HL-60 (cell line): ENCODE measurements around the gene DAAM1.

Experiments used
- DNase-seq, 2 experiments: peaks; one replicate each; pipeline ENCODE4 v3.0.0-alpha.2; 2010 to 2020; ENCODE audit warnings: low read depth in 1 of 2, low spot score in 1 of 2
- H3K27ac ChIP-seq: fragments of 250-450 bp; sonication (Bioruptor Pico); replicated peaks from 2 replicates; pipeline ENCODE4 v1.5.1; 2020; ENCODE audit warnings: mild to moderate bottlenecking, moderate library complexity
- H3K27me3 ChIP-seq: fragments of 250-450 bp; sonication (Bioruptor Pico); 2 replicates; pipeline ENCODE4 v1.5.1; 2021; ENCODE audit warnings: mild to moderate bottlenecking, moderate library complexity; ENCODE audit not compliant: insufficient read depth, poor library complexity, severe bottlenecking
- H3K4me3 ChIP-seq: replicated peaks from 2 replicates; pipeline ENCODE4 v1.5.1; 2011; ENCODE audit warnings: mild to moderate bottlenecking, control low read depth, low read length; ENCODE audit not compliant: insufficient read depth
- CTCF ChIP-seq: IDR thresholded peaks from one replicate; pipeline ENCODE4 v1.5.1; 2011; ENCODE audit warnings: low read length, control low read depth, inconsistent platforms; ENCODE audit not compliant: insufficient read depth
- GABPA ChIP-seq: IDR thresholded peaks from 2 replicates; pipeline ENCODE4 v1.6.1; 2012; ENCODE audit warnings: low read depth
- POLR2AphosphoS5 ChIP-seq: IDR thresholded peaks from 2 replicates; pipeline ENCODE4 v1.6.1; 2012; ENCODE audit warnings: low read depth
- SPI1 ChIP-seq: IDR thresholded peaks from 2 replicates; pipeline ENCODE4 v1.6.1; 2012; ENCODE audit warnings: low read depth, mild to moderate bottlenecking, borderline replicate concordance
- TF ChIP-seq, protein P1 (sequence below): IDR thresholded peaks from 2 replicates; pipeline ENCODE4 v1.6.1; 2012; ENCODE audit warnings: low read depth; ENCODE audit not compliant: insufficient replicate concordance

DAAM1 gene

DNA sequence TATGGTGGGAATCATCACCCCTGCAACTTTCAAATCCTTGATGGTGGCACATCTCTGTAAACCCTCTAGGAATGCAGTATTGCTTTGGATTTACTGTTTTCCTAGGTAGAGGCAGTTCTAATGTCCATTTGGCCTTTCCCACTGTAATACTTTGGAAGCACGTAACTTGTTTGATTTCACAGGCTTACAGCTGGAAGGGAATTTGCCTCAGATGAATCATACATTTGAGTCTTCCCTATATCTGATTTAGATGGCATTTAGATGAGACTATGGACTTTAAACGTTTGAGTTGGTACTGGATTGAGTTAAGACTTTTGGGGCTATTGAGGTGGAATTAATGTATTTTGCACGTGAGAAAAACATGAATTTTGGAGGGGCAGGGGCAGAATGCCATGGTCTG lies 35.9 kb downstream of the DAAM1 start:
- DNase-seq = no peak
- TF ChIP-seq, protein P1, sequence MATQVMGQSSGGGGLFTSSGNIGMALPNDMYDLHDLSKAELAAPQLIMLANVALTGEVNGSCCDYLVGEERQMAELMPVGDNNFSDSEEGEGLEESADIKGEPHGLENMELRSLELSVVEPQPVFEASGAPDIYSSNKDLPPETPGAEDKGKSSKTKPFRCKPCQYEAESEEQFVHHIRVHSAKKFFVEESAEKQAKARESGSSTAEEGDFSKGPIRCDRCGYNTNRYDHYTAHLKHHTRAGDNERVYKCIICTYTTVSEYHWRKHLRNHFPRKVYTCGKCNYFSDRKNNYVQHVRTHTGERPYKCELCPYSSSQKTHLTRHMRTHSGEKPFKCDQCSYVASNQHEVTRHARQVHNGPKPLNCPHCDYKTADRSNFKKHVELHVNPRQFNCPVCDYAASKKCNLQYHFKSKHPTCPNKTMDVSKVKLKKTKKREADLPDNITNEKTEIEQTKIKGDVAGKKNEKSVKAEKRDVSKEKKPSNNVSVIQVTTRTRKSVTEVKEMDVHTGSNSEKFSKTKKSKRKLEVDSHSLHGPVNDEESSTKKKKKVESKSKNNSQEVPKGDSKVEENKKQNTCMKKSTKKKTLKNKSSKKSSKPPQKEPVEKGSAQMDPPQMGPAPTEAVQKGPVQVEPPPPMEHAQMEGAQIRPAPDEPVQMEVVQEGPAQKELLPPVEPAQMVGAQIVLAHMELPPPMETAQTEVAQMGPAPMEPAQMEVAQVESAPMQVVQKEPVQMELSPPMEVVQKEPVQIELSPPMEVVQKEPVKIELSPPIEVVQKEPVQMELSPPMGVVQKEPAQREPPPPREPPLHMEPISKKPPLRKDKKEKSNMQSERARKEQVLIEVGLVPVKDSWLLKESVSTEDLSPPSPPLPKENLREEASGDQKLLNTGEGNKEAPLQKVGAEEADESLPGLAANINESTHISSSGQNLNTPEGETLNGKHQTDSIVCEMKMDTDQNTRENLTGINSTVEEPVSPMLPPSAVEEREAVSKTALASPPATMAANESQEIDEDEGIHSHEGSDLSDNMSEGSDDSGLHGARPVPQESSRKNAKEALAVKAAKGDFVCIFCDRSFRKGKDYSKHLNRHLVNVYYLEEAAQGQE = no peak
- Histone ChIP-seq H3K27ac (no peak overlapping the region), H3K27me3 (no peaks in the 10 kb centered on the region), H3K4me3 (no peak overlapping the region)

GRCh38 chr14:59225281-59225680 lies 36.8 kb downstream of the DAAM1 start:
- no peak for DNase-seq
- Histone ChIP-seq H3K27ac (no peak overlapping the region), H3K4me3 (no peak overlapping the region), H3K27me3 (no peaks in the 10 kb centered on the region)
- TF ChIP-seq, protein P1 = no peak
- TF ChIP-seq CTCF = no peak
- no peak for TF ChIP-seq GABPA
- no peak for TF ChIP-seq SPI1
- TF ChIP-seq POLR2AphosphoS5 = no peak

- Histone ChIP-seq H3K27me3 (no peaks in the 10 kb centered on the region), H3K4me3 (no peak overlapping the region), H3K27ac (no peak overlapping the region)
- no peak for DNase-seq
- no peak for TF ChIP-seq SPI1
- TF ChIP-seq, protein P1 = no peak
- TF ChIP-seq POLR2AphosphoS5 = no peak
- no peak for TF ChIP-seq CTCF
- TF ChIP-seq GABPA = no peak
Observed at GRCh38 chr14:59228421-59228820, 40.0 kb downstream of the DAAM1 start.

GRCh38 chr14:59229653-59230406 lies 41.4 kb downstream of the DAAM1 start:
- no peak for DNase-seq
- Histone ChIP-seq H3K27me3 (no peaks in the 10 kb centered on the region), H3K27ac (no peak overlapping the region), H3K4me3 (no peak overlapping the region)
- no peak for TF ChIP-seq CTCF
- TF ChIP-seq POLR2AphosphoS5 = no peak
- no peak for TF ChIP-seq SPI1
- TF ChIP-seq GABPA = no peak
- TF ChIP-seq, protein P1 = no peak
